ENCODE results near the gene RASAL2. TPM values are rescaled to one million over a fixed set of nuclear protein-coding genes. Genes with fewer than 3 reads are reported as not detected.

Gene RASAL2
- total and polyA plus RNA-seq, 9 of the 15 experiments (the other 6 are each of a cell fraction or from before 2014, with no cell fraction given): 0.13 to 1.0 (median 0.62) TPM

- intact Hi-C loops (cut with micrococcal nuclease): no loop called here
- no TSS peak for BruUV-seq (replicated peaks)
- H3K9me1 ChIP-seq (ENCODE audit: control insufficient read depth, insufficient read depth, low read length): no peaks in the 10 kb centered on the region
- 0% methylated on average over 8 of the region's 8 CpGs for WGBS (ENCODE audit: insufficient coverage, low coverage, missing lambda C conversion rate)
- H3K27ac ChIP-seq (ENCODE audit: extremely low read depth, low read depth, low read length): no peak overlapping the region
- no peaks in the 10 kb centered on the region for H4K20me1 ChIP-seq (replicated peaks; ENCODE audit: control insufficient read depth, insufficient read depth, low read length)
- no peak for DNase-seq (ENCODE audit: extremely low read depth in 1 of 4, low spot score in 3 of 4)
- FAIRE-seq: no peak
- no peaks in the 10 kb centered on the region for H3K79me2 ChIP-seq (ENCODE audit: control insufficient read depth, insufficient read depth, low read length)
- POLR2A ChIA-PET: interaction anchor here (0.6 kb wide), 1 partner anchor 9 kb away, joined by 3 read pairs; no protein-coding TSS in a partner anchor
- CTCF ChIA-PET (ENCODE audit: low intra/inter-chr PET ratio): no interaction called here
- H3K4me1 ChIP-seq (replicated peaks in 1 of 2; ENCODE audit: control insufficient read depth in 2 of 2, insufficient read depth in 2 of 2, low read length in 2 of 2): no peaks in the 10 kb centered on the region; a peak in 1 of 5 replicates
- no peak overlapping the region for H3K4me3 ChIP-seq
- TF ChIP-seq ZNF212 (CRISPR knock-in tag; IDR thresholded peaks at IDR 0.05) (no peak), EGR1 (conservative IDR thresholded peaks at IDR 0.05) (no peak), ZFP36 (IDR thresholded peaks at IDR 0.05; ENCODE audit: low read depth, low read length, partially characterized antibody) (no peak), L3MBTL2 (IDR thresholded peaks at IDR 0.05) (no peak), DPF2 (IDR thresholded peaks at IDR 0.05) (no peak), HDAC3 (IDR thresholded peaks at IDR 0.05; ENCODE audit: borderline replicate concordance, partially characterized antibody) (no peak), ZNF3 (CRISPR knock-in tag; IDR thresholded peaks at IDR 0.05) (no peak), ZSCAN29 (IDR thresholded peaks at IDR 0.05) (no peak), HNRNPLL (IDR thresholded peaks at IDR 0.05; ENCODE audit: low read depth, low read length, poor library complexity, severe bottlenecking) (no peak), ZFPM2 (CRISPR knock-in tag; IDR thresholded peaks at IDR 0.05) (no peak), ZNF79 (CRISPR knock-in tag; IDR thresholded peaks at IDR 0.05; ENCODE audit: low read depth) (no peak), ZNF75A (CRISPR knock-in tag; IDR thresholded peaks at IDR 0.05) (no peak), RHOXF2B (CRISPR knock-in tag; conservative IDR thresholded peaks at IDR 0.05) (no peak)
- TF ChIP-seq, protein P1, sequence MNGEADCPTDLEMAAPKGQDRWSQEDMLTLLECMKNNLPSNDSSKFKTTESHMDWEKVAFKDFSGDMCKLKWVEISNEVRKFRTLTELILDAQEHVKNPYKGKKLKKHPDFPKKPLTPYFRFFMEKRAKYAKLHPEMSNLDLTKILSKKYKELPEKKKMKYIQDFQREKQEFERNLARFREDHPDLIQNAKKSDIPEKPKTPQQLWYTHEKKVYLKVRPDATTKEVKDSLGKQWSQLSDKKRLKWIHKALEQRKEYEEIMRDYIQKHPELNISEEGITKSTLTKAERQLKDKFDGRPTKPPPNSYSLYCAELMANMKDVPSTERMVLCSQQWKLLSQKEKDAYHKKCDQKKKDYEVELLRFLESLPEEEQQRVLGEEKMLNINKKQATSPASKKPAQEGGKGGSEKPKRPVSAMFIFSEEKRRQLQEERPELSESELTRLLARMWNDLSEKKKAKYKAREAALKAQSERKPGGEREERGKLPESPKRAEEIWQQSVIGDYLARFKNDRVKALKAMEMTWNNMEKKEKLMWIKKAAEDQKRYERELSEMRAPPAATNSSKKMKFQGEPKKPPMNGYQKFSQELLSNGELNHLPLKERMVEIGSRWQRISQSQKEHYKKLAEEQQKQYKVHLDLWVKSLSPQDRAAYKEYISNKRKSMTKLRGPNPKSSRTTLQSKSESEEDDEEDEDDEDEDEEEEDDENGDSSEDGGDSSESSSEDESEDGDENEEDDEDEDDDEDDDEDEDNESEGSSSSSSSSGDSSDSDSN (IDR thresholded peaks at IDR 0.05; ENCODE audit: borderline replicate concordance in 1 of 2, low read depth in 2 of 2, low read length in 2 of 2): no peak
- H3K9ac ChIP-seq (ENCODE audit: insufficient read depth in 1 of 2, low read depth in 2 of 2, low read length in 2 of 2): 0 out of 4 replicates have a peak overlapping the region, but pooled peaks of 1 of the 2 experiments have one; percentile 8
- no peaks in the 10 kb centered on the region for H3K36me3 ChIP-seq (ENCODE audit: control insufficient read depth, insufficient read depth, low read length)
- H3K9me3 ChIP-seq (replicated peaks; ENCODE audit: control insufficient read depth, insufficient read depth, low read depth, low read length): no peaks in the 10 kb centered on the region
- no peak for ATAC-seq
- H3K27me3 ChIP-seq (ENCODE audit: control insufficient read depth in 2 of 2, insufficient read depth in 2 of 2, low read length in 2 of 2): peaks cover 32 to 70% of the 10 kb centered on the region in 2 experiments; a peak in 4 of 5 replicates
- in situ Hi-C loops (cut with MboI): no loop called here
- H2AFZ ChIP-seq (ENCODE audit: low read depth, low read length): no peak overlapping the region
- no peak overlapping the region for H3K4me2 ChIP-seq (ENCODE audit: insufficient read depth, low read length)
These were observed 396.2 kb downstream of the RASAL2 start for GRCh38 chr1:178490136-178490535.

Measured in K562 (cell line).